Globus pallidus (tissue), 1 donor: ENCODE results near the gene ITIH4.

ENCODE experiments used
- DNase-seq: peaks from one replicate; pipeline ENCODE4 v3.0.0-alpha.2; 2015; ENCODE audit warnings: low spot score

ITIH4 gene

DNA sequence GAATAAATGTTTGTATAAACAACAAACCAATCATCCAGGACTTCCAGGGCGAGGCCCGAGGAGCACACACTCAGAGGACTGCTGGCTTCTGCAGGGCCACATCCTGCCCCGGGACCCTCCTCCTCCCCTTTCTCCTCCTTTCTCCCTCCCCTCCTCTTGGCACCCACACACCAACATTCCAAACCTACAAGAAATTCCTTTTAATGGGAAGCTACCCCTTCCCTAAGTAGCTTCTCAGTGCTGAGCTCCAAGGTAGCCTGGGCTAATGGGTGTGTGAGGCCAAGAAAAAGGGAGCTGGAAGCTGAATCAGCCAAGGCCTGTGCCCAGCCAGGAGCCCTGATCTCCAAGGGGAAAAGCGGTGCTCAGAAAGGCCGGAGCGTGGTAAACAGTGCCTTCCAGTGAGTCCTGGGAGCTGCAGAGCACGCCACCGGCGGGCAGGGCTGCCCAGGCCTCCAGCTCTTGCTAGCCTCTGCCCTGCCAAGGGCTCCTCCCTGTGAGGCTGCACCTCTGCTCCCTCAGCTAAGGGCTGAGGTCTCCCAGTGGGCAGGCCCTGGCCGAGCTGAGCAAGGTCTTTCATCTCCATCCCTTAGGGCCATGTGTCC, 32.0 kb downstream of the ITIH4 start:
- no peak for DNase-seq

DNA sequence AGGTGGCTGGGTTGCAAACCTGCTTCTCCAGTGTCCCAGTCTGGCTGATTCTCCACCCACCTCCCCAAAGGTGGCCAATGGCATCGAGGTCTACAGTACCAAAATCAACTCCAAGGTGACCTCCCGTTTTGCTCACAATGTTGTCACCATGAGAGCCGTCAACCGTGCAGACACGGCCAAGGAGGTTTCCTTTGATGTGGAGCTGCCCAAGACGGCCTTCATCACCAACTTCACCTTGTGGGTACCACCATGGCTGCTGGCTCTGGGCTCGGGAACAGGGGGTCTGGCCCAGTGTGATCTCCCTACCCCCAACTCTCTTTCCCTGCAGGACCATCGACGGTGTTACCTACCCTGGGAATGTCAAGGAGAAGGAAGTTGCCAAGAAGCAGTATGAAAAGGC, 34.1 kb downstream of the ITIH4 start:
- DNase-seq, result no peak

DNA sequence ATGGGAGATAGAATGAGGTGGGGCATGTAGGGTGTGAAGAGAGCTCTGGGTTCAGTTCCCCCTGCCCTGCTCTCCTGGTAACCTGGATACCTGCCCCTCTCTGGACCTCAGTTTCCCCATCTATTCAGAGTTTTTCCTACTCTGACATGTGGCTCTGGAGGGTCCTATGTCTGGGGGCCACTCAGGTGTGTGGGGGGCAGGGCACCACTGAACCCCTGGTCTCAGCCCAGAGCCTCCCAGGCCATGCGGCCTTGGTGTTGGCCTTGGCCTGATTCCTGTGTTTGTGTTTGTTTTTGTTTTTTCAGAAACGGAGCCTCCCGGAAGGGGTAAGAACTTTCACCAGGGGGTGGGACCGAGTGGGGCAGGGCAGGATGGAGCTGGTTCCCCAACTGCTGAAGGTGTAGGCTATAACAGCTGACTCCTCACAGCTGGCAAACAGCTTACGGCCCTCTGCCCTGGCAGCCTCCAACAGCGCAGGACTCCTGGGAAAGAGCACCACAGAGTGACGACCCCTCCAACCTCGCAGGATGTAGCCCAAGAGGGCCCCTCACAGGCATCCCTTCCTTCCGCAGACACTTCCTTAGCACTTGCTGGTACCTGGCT, 35.1 kb downstream of the ITIH4 start:
- no peak for DNase-seq

DNA sequence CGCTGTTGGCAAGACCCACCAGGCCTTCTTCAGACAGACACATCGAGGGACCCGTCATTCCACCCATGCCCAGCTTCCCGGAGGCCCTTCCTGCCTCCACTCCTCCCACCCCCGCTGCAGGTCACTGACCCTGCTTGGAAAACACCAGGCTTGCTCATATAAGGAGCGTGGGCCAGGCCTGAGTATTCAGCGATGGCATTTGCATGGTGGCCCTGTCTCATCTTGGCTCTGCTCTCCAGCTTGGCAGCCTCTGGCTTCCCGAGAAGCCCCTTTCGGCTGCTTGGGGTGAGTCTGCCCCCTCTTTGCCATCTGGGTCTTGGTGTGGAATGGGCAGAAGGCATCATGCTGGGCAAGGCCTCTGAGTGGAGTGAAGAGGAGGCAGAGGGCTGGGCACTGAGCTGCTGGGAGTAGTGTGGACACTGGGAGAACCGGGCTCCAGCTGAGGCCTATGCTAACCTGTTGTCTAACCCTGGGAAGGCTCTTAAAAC, 35.8 kb downstream of the ITIH4 start, which contains the start of gene ITIH3:
TSS of gene ITIH3 (plus strand) at position 185 of the 488 bp plus-strand sequence. CDS start at position 193, 8 bp downstream.
- no peak for DNase-seq

- no peak for DNase-seq
Measured at GRCh38 chr3:52793702-52794611, 36.5 kb downstream of the ITIH4 start.

DNA sequence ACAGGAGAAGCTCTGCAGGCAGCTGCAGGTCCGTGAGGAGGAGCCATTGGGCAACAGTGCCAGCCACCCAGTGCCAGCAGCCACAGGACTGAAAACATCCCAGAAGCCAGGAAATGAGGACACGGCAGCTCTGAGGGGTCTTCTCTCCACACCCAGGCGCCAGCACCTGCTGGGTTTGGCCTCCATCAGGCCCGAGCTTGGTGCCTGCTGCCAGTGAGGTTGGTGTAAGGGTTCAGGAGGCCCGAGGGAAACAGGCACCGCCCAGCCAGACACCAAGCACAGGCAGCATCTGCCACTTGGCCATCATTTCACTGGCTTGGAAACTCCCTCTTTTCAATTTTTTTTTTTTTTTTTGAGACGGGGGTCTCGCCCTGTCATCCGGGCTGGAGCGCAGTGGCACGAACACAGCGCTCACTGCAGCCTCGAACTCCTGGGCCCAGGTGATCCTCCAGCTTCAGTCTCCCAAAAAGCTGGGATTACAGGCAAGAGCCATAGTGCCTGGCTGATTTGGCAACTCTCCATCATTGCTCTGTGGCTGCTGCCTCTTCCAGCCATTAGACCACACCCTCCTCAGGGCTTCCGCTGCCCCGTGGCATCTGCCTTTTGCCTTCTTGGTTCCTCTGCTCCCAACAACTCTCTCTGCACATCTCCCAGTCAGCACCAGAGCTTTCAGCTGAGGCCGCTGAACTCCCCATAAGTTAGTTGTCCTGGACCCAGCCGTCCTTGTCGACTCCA, 37.3 kb downstream of the ITIH4 start:
- DNase-seq, result no peak

GRCh38 chr3:52792413-52792812, 38.1 kb downstream of the ITIH4 start:
- DNase-seq, result no peak

- DNase-seq, result no peak
Measured at GRCh38 chr3:52791928-52792327, 38.5 kb downstream of the ITIH4 start.

GRCh38 chr3:52791366-52791765, 39.1 kb downstream of the ITIH4 start:
- no peak for DNase-seq

DNA sequence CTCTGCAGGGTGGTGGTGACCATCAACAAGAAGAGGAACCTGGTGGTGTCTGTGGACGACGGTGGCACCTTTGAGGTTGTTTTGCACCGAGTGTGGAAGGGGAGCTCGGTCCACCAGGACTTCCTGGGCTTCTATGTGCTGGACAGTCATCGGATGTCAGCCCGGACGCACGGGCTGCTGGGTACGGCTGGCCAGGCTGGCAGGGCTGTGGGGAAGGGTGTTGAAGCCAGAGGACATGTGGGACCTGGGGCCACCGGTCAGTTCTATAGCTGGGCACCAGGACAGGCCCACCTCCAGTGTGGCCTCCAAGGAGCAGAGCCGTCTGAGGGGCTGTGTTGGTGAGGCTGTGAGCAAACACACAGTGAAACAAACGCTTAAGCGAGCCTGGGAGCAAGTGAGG, 39.7 kb downstream of the ITIH4 start:
- no peak for DNase-seq

DNA sequence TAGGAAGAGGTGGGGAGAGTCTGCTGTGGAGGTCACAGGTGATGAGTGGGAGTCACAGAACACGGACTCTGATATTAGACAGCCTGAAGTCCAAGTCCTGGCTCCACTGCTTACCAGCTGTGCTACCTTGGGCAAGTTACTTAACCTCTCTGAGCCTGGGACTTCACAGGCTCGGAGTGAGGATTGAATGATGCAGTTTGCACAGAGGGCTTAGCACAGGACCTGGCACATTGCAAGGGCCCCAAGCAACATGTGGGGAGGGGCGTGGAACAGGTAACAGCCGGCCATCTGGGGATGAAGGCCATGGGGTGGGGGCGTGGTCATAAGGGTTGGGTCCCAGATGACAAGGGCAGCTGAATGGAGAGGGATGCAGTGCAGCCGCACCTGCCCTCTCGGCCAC, 40.1 kb downstream of the ITIH4 start:
- DNase-seq, result no peak

DNA sequence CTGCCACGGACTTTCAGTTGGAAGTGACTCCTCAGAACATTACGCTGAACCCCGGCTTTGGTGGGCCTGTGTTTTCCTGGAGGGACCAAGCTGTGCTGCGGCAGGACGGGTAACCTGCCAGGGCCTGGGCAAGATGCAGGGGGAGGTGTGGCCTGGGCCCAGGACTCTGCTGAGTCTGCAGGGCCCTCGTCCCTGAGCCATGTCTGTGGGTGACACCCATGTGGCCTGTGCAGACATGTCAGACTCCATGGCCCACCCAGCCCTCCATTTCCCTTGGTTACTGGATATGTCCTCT, 40.8 kb downstream of the ITIH4 start:
- DNase-seq, result no peak

GRCh38 chr3:52788890-52789745, 41.4 kb downstream of the ITIH4 start:
- no peak for DNase-seq

DNA sequence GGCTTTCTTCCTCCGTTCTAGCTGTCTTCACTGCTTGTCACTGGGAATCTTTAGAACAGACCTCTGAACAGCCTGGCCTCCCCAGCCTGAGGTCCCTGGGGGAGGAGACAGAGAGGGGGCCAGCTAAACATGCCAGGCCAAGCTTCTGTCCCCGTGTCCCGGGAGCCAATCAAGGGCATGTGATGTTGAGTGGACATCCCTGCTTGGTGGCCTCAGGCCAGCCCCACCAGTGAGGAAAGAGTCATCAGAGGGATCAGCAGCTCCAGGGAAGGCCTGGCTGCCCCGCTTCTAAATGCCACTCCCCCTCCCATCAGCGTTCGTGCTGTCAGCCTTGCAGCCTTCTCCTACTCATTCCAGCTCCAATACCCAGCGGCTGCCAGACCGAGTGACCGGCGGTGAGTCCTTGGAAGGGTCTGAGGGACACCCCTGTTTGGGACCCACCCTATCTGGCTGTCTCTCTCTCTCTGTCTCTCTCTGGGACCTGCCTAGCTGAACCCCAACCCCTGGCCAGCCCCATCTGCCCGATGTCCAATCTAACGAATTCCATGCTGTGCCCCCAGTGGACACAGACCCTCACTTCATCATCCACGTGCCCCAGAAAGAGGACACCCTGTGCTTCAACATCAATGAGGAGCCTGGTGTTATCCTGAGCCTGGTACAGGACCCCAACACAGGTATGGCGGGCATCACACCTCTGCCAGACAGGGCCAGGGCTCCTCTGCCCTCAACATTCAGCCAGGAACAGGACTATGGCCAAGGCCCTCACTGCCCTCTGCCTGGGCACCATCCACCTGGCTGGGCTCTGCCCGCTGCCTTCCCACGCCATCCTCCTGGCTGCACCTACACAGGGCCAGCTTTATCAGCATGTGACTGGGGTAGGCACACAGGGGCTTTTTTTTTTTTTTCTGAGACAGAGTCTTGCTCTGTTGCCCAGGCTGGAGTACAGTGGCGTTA, 42.5 kb downstream of the ITIH4 start:
- no peak for DNase-seq

- no peak for DNase-seq
Measured at GRCh38 chr3:52787246-52787645, 43.2 kb downstream of the ITIH4 start.

GRCh38 chr3:52786330-52787215, 43.9 kb downstream of the ITIH4 start:
- no peak for DNase-seq

- no peak for DNase-seq
Measured at GRCh38 chr3:52784931-52785590, 45.4 kb downstream of the ITIH4 start.

- DNase-seq, result no peak
Measured at GRCh38 chr3:52784021-52784621, 46.4 kb downstream of the ITIH4 start.
